NCI-H524 (cell line): Measurements from ENCODE around the gene RNF208.
"Not testable (repeated sequence)": the region's sequence is repeated elsewhere in the genome, so short reads cannot be mapped to it uniquely, and the experiment has no call there.

Source experiments
- DNase-seq, 2 experiments: peaks; one replicate each; lab custom pipeline; 2025; lab: John Stamatoyannopoulos, UW

RNF208 gene

GRCh38 chr9:137240318-137240840 is 18.3 kb upstream of the RNF208 start:
- peak; percentile 45 to 79 for DNase-seq

GRCh38 chr9:137239541-137240200 is 17.6 kb upstream of the RNF208 start:
- not testable (repeated sequence) for DNase-seq

GRCh38 chr9:137237759-137238726 is 16.0 kb upstream of the RNF208 start:
- DNase-seq: peak in 1 of 2 experiments; percentile 51

GRCh38 chr9:137236936-137237421 is 14.9 kb upstream of the RNF208 start:
- no peak for DNase-seq

- DNase-seq: peak; percentile 69 to 90
Measured at GRCh38 chr9:137236238-137236935, 14.3 kb upstream of the RNF208 start.

- peak in 1 of 2 experiments; percentile 54 for DNase-seq
Measured at GRCh38 chr9:137235424-137236237, 13.6 kb upstream of the RNF208 start.

- no peak for DNase-seq
Measured at GRCh38 chr9:137234758-137235423, 12.9 kb upstream of the RNF208 start.

GRCh38 chr9:137234055-137234697 is 12.1 kb upstream of the RNF208 start:
- DNase-seq: no peak

GRCh38 chr9:137233143-137233980 is 11.3 kb upstream of the RNF208 start:
- DNase-seq: peak in 1 of 2 experiments; percentile 37

GRCh38 chr9:137232510-137232909 is 10.5 kb upstream of the RNF208 start:
- DNase-seq: no peak

GRCh38 chr9:137232101-137232500 is 10.1 kb upstream of the RNF208 start:
- no peak for DNase-seq

GRCh38 chr9:137231372-137232039 is 9.5 kb upstream of the RNF208 start:
- no peak for DNase-seq

- no peak for DNase-seq
Measured at GRCh38 chr9:137230705-137231371, 8.8 kb upstream of the RNF208 start, which contains the start of gene SLC34A3. SLC34A3 (plus strand) TSS chr9:137230901; CDS start chr9:137231703, 802 bp downstream.

- DNase-seq: no peak
Measured at GRCh38 chr9:137229903-137230704, 8.1 kb upstream of the RNF208 start.

GRCh38 chr9:137228968-137229896 is 7.2 kb upstream of the RNF208 start:
- no peak for DNase-seq

GRCh38 chr9:137228506-137228967 is 6.5 kb upstream of the RNF208 start:
- no peak for DNase-seq
